Uterus (tissue), 2 donors: ENCODE data around the gene GPX1.

Source experiments
- POLR2A ChIP-seq, 2 donors: fragments of 450-650 bp; IDR thresholded peaks; one replicate each; pipeline ENCODE4 v1.6.1; 2016; ENCODE audit warnings: antibody characterized with exemption in 2 of 2, mild to moderate bottlenecking in 1 of 2, moderate library complexity in 1 of 2
- TF ChIP-seq, protein P1 (sequence below), 4 experiments: fragments of 200-600 bp in 2 of 4; fragments of 450-650 bp in 2 of 4; sonication (generic) in 2 of 4; IDR thresholded peaks; one replicate each; pipeline ENCODE4 v1.5.1; 2016 to 2019; ENCODE audit warnings: antibody characterized with exemption in 4 of 4, mild to moderate bottlenecking in 2 of 4, moderate library complexity in 1 of 4

DNA sequence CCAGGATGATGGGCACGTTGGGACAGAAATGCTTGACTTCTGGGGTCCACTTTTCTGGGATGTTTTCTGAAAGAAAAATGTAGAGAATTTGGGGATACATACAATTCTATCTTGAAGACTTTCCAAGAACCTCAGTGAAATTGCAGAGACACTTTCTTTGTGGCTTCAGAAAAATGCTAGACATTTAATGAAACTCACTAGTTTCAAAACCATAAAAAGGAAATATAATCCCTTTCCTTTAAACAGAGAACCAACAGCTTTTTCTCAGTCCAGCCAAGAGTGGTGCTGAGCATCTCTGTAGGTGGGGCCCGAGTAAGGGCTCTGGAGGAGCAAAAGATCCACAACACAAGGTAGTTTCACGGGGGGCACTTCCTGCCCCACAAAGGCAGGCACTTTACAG, 4.4 kb upstream of the GPX1 start:
- TF ChIP-seq, protein P1, sequence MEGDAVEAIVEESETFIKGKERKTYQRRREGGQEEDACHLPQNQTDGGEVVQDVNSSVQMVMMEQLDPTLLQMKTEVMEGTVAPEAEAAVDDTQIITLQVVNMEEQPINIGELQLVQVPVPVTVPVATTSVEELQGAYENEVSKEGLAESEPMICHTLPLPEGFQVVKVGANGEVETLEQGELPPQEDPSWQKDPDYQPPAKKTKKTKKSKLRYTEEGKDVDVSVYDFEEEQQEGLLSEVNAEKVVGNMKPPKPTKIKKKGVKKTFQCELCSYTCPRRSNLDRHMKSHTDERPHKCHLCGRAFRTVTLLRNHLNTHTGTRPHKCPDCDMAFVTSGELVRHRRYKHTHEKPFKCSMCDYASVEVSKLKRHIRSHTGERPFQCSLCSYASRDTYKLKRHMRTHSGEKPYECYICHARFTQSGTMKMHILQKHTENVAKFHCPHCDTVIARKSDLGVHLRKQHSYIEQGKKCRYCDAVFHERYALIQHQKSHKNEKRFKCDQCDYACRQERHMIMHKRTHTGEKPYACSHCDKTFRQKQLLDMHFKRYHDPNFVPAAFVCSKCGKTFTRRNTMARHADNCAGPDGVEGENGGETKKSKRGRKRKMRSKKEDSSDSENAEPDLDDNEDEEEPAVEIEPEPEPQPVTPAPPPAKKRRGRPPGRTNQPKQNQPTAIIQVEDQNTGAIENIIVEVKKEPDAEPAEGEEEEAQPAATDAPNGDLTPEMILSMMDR (IDR thresholded peaks at IDR 0.05): no peak
- no peak for TF ChIP-seq POLR2A (IDR thresholded peaks at IDR 0.05)
